HG02943 (cell line): Measurements from ENCODE around the gene LEMD2.

ENCODE experiments used
- ATAC-seq: cut with Tn5 transposase; IDR thresholded peaks from one replicate; pipeline ENCODE4 v1.9.1; 2021; ENCODE audit warnings: mild to moderate bottlenecking, low read depth, moderate library complexity; ENCODE audit not compliant: unreplicated experiment

The LEMD2 gene

GRCh38 chr6:33797626-33798342, 8.9 kb upstream of the LEMD2 start:
- no peak for ATAC-seq

GRCh38 chr6:33794910-33795623, 6.1 kb upstream of the LEMD2 start:
- no peak for ATAC-seq

GRCh38 chr6:33792981-33793380, 4.1 kb upstream of the LEMD2 start:
- no peak for ATAC-seq

GRCh38 chr6:33791620-33792019, 2.7 kb upstream of the LEMD2 start:
- ATAC-seq, result no peak

GRCh38 chr6:33790910-33791309, 2.0 kb upstream of the LEMD2 start:
- no peak for ATAC-seq

- no peak for ATAC-seq
Measured at GRCh38 chr6:33790379-33790778, 1.4 kb upstream of the LEMD2 start.

- ATAC-seq, result no peak
Measured at GRCh38 chr6:33789550-33789895, 593 bp upstream of the LEMD2 start.

GRCh38 chr6:33787954-33788693, 806 bp downstream of the LEMD2 start:
- ATAC-seq, result peak; percentile 32

GRCh38 chr6:33787346-33787953, 1.5 kb downstream of the LEMD2 start:
- ATAC-seq, result no peak

GRCh38 chr6:33786736-33787135, 2.2 kb downstream of the LEMD2 start:
- ATAC-seq, result no peak

GRCh38 chr6:33785778-33786177, 3.2 kb downstream of the LEMD2 start:
- no peak for ATAC-seq

- ATAC-seq, result no peak
Measured at GRCh38 chr6:33784787-33785186, 4.1 kb downstream of the LEMD2 start.

- ATAC-seq, result no peak
Measured at GRCh38 chr6:33783781-33784520, 5.0 kb downstream of the LEMD2 start.

GRCh38 chr6:33782561-33782960, 6.4 kb downstream of the LEMD2 start:
- no peak for ATAC-seq

GRCh38 chr6:33781131-33781975, 7.6 kb downstream of the LEMD2 start:
- ATAC-seq, result no peak

- no peak for ATAC-seq
Measured at GRCh38 chr6:33779895-33780294, 9.0 kb downstream of the LEMD2 start.

- ATAC-seq, result no peak
Measured at GRCh38 chr6:33779290-33779689, 9.6 kb downstream of the LEMD2 start.

- no peak for ATAC-seq
Measured at GRCh38 chr6:33778444-33779121, 10.3 kb downstream of the LEMD2 start.
